Midbrain (tissue), 1 donor: ENCODE results near the gene SPRR2B.
"Not testable (repeated sequence)": the region's sequence is repeated elsewhere in the genome, so short reads cannot be mapped to it uniquely, and the experiment has no call there.

Experiments
- DNase-seq: peaks from one replicate; lab custom pipeline; 2025; lab: John Stamatoyannopoulos, UW

The SPRR2B gene

GRCh38 chr1:153071511-153071910 lies at the start of gene SPRR2B:
Gene SPRR2B, minus strand, starts transcription at chr1:153071611. Its CDS starts 772 bp downstream, at chr1:153070839.
- no peak for DNase-seq

GRCh38 chr1:153120945-153121344 lies 49.5 kb upstream of the SPRR2B start:
- no peak for DNase-seq

GRCh38 chr1:153119491-153119971 lies 48.1 kb upstream of the SPRR2B start:
- DNase-seq = no peak

GRCh38 chr1:153115264-153115663 lies 43.9 kb upstream of the SPRR2B start:
- DNase-seq = not testable (repeated sequence)

GRCh38 chr1:153113416-153113815 lies 42.0 kb upstream of the SPRR2B start, which contains the start of gene SPRR2F:
Gene SPRR2F, minus strand, starts transcription at chr1:153113516. Its CDS starts 783 bp downstream, at chr1:153112733.
- DNase-seq = no peak

- DNase-seq = not testable (repeated sequence)
These were observed 41.0 kb upstream of the SPRR2B start for GRCh38 chr1:153112454-153112853.

GRCh38 chr1:153100245-153100644 lies 28.8 kb upstream of the SPRR2B start:
- no peak for DNase-seq

GRCh38 chr1:153099461-153100045 lies 28.1 kb upstream of the SPRR2B start:
- DNase-seq = no peak

GRCh38 chr1:153095764-153096163 lies 24.4 kb upstream of the SPRR2B start:
- DNase-seq = no peak

- no peak for DNase-seq
These were observed 23.0 kb upstream of the SPRR2B start, which contains the start of gene SPRR2E for GRCh38 chr1:153094426-153094825. Gene SPRR2E, minus strand, starts transcription at chr1:153094526. Its CDS starts 775 bp downstream, at chr1:153093751.

- DNase-seq = no peak
These were observed 16.2 kb upstream of the SPRR2B start for GRCh38 chr1:153087652-153088051.

- DNase-seq = no peak
These were observed 10.3 kb upstream of the SPRR2B start for GRCh38 chr1:153081736-153082135.

GRCh38 chr1:153072806-153073726 lies 1.7 kb upstream of the SPRR2B start:
- no peak for DNase-seq

GRCh38 chr1:153070243-153070642 lies 1.2 kb downstream of the SPRR2B start:
- DNase-seq = no peak

GRCh38 chr1:153058826-153059784 lies 12.3 kb downstream of the SPRR2B start:
- no peak for DNase-seq

GRCh38 chr1:153058154-153058553 lies 13.3 kb downstream of the SPRR2B start:
- DNase-seq = no peak

GRCh38 chr1:153057375-153057774 lies 14.0 kb downstream of the SPRR2B start, which contains the start of gene SPRR2A:
Gene SPRR2A, minus strand, starts transcription at chr1:153057512. Its CDS starts 777 bp downstream, at chr1:153056735.
- DNase-seq = no peak

- DNase-seq = not testable (repeated sequence)
These were observed 15.3 kb downstream of the SPRR2B start for GRCh38 chr1:153056111-153056510.

GRCh38 chr1:153049211-153049610 lies 22.2 kb downstream of the SPRR2B start:
- DNase-seq = no peak

GRCh38 chr1:153040950-153041631 lies 30.3 kb downstream of the SPRR2B start, which contains the start of gene SPRR2D:
Gene SPRR2D, minus strand, starts transcription at chr1:153041120. Its CDS starts 774 bp downstream, at chr1:153040346.
- DNase-seq = no peak

GRCh38 chr1:153035211-153035610 lies 36.2 kb downstream of the SPRR2B start:
- no peak for DNase-seq
